T-helper 2 cell treated with Interferon-gamma antibody and Interleukin-4, amounts not matched to agents 100 ng/mL and 5 ng/mL, for 36 hours (primary cell): ENCODE results near the gene NFKB1. TPM values are rescaled to one million over a fixed set of nuclear protein-coding genes. Genes with fewer than 3 reads are reported as not detected.

Source experiments
- intact Hi-C: fragments of 100-400 bp; cut with micrococcal nuclease; formaldehyde crosslinking; loops from one replicate; pipeline ENCODE4 v1.15.1; 2023
- total RNA-seq: library from RNA; stranded (reverse); gene quantifications from 2 replicates; pipeline ENCODE4 v1.2.3, GENCODE V29; 2022

Gene NFKB1
- total RNA-seq, 1 donor from 2014 or later: 141 TPM

DNA sequence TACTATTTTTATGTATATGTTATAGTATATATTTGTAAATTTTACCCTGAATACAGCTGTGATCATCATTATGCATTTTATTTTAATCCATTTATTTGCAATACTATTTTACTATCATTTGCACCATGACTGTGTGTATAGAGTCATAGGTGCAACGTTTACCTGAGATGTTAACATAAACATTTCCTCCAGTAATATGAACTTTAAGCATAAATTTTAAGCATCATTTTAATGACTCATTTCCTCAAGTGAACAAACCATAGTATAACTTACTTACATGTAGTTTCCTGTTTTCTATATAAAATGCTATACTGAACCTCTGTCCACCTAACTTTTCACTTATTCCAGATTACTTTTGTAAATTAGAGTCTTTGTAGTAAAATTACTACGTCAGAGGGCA, 92.8 kb downstream of the NFKB1 start:
- intact Hi-C loops: loop anchor here (1.0 kb wide), 1 partner anchor 8 kb away; no protein-coding TSS in a partner anchor

DNA sequence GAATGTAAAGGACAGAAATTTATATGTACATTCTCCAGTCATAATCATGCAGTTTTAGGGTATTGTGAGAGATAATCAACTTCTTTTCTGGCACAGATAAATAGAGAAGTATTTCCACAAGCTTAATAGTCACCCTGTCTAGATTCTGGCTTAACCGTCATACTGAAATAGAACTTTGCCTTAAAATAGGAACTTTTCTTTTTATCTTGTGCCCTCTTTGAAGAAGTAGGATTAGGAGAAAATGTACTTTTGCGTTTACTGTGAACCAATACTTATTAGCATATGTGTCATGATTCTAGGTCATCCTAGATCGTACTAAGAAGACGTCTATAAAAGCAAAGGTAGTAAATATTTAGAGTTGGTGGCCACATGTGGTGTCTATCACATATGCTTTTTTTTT, 95.4 kb downstream of the NFKB1 start:
- intact Hi-C loops: no loop called here

- intact Hi-C loops: loop anchor here (1.0 kb wide), 3 partner anchors 15 to 94 kb away; no protein-coding TSS in a partner anchor
Measured at GRCh38 chr4:102598086-102598761, 97.1 kb downstream of the NFKB1 start.

- intact Hi-C loops: loop anchor here (1.0 kb wide), 3 partner anchors 14 to 95 kb away; no protein-coding TSS in a partner anchor
Measured at GRCh38 chr4:102598762-102599374, 97.7 kb downstream of the NFKB1 start.

GRCh38 chr4:102599455-102599854, 98.3 kb downstream of the NFKB1 start:
- intact Hi-C loops: no loop called here

DNA sequence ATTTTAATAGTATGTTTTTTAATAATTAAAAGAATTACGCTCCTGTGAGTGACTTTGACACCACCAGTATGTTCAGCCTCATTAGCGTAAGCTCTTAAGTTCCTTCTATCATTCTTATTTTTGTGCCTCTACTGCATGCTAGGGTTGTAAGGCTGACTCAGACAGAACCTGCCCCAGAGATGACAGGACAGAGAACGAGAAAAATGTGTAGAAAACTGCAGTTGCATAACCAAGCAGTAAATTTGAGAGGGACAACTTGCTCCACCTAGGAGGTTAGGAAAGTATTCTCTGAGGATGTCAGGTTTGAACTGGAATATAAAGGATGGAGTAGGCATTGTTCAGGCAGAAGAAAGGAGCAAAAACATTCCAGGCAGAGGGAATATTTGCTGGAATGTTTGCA, 98.7 kb downstream of the NFKB1 start:
- intact Hi-C loops: no loop called here

DNA sequence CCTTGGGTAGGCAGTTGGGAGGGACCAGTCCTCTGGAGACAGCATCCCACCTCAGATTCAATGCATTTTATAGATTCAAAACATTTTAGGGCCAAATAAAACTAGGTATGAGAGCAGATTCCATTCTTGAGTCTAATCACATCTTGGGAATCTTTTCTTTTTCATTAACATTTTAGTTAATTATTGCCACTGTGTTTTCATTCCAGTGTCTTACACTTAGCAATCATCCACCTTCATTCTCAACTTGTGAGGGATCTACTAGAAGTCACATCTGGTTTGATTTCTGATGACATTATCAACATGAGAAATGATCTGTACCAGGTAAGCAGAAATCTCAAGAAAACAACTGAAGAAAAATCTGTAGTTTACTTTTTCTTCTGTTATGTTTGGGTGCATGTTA, 99.5 kb downstream of the NFKB1 start:
- intact Hi-C loops: no loop called here

DNA sequence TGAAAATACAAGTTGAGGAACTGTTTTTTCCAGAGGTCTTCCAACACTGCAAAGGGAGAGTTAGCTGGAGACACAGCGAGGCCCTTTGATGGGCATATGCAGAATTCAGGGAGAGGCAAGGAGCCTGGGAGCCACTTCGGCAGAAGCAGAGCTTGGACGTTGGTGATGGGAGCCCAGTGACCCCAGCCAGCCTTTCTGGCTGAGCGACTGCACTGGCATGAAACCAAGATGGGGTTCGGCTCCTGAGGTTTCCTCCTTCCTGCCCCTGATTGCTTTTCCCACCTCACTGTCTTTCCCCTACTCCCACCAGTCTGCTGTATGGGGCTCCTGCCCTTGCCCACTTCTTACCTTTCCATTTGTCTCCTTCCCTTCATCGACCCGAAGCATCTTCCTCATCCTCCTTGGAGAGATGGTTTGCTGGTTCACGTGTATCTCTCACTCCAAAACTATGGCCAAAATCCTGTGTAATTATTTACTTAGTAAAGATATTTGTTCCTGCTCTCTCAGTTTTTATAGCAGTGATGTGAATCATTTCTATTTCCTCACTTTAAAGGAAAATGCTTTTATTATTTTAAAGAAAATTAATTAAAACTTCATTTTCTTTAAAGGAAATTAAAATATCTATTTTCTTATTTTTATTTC, 100.5 kb downstream of the NFKB1 start:
- intact Hi-C loops: no loop called here

DNA sequence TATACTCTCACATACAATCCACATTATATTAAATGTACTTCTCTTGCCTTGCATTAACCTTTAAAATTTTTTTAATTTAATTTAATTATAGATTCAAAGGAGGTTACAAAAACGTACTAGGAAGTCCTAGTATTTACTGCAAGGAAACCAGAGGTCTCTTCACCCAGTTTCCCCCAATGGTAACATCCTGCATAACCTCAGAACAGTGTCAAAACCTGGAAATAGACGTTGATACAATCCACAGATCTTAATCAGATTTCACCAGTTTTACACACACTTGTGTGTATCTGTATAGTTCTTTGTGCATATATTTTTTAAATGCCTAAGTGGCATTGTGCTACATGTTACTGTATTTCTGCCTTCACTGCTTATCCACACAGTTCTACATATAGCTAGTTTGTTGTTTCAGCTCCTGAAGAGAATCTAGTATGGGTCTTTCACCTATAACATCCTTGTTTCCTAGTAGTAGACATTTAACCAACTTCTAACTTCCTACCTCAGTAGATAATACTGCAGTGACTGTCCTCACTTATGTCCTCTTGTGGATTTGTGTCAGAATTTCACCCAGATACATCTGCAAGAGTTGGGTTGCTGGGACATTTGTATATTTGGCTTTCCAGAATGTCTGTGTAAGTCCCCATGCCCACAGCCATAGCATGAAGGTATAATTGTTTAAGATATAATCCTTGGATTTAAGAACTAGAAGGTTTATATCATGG, 103.2 kb downstream of the NFKB1 start:
- intact Hi-C loops: loop anchor here (2.0 kb wide), 1 partner anchor 18 kb away; no protein-coding TSS in a partner anchor

GRCh38 chr4:102606261-102606660, 105.1 kb downstream of the NFKB1 start:
- intact Hi-C loops: no loop called here

GRCh38 chr4:102606846-102607450, 105.8 kb downstream of the NFKB1 start:
- intact Hi-C loops: no loop called here

DNA sequence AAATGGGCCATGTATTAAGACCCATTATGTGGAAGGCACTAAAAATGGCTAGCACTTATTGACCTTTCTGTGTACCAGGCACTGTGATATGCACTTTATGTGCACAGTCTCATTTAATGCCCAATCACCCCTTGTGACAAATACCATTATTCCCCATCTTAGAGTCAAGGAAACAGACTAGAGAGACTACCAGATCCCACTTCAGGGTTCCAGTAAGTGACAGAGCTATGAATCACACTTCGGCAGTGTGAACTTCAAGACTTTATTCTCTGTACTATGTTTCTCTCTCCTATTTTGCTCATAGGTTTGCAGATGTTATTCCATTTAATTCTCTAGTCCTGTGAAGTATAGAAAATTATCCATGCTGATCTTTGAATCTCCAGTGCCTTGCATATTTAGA, 107.0 kb downstream of the NFKB1 start:
- intact Hi-C loops: no loop called here

GRCh38 chr4:102610007-102610406, 108.8 kb downstream of the NFKB1 start:
- intact Hi-C loops: loop anchor here (5.0 to 10.0 kb wide), 3 partner anchors 45 to 217 kb away; partner anchors contain the start of gene UBE2D3

- intact Hi-C loops: loop anchor here (5.0 to 10.0 kb wide), 3 partner anchors 46 to 217 kb away; partner anchors contain the start of gene UBE2D3
Measured at GRCh38 chr4:102610476-102610875, 109.3 kb downstream of the NFKB1 start.

GRCh38 chr4:102612210-102612609, 111.1 kb downstream of the NFKB1 start:
- intact Hi-C loops: loop anchor here (2.0 to 10.0 kb wide), 5 partner anchors 47 to 267 kb away; partner anchors contain the start of genes NFKB1, SLC39A8 and UBE2D3

DNA sequence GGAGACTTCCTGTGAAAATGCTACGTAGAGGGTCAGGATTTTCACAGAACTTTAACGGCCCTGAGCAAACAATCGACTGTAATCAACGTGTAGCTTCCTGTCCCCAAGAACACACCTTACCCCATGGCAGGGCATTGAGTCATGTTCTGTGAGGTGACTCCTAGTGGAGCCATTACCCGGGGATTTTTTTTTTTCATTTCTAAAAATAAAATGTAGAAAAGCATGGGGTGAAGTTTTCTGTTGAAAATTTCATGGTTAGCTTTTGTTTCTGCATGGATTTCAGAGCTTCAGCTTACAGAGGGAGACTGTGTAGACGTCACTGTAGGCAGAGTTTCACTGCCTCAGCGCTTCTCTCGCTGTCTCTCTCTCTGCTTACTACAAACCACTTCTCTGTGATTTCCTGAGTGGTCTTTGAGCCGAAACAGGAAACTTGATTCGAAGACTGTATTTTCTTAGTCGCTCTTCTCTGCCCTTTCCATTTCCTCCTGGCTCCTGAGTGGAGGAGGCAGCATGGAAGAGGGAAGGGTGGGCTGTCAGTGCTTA, 111.7 kb downstream of the NFKB1 start:
- intact Hi-C loops: loop anchor here (1.0 to 10.0 kb wide), 6 partner anchors 15 to 268 kb away; partner anchors contain the start of genes NFKB1, SLC39A8 and UBE2D3

DNA sequence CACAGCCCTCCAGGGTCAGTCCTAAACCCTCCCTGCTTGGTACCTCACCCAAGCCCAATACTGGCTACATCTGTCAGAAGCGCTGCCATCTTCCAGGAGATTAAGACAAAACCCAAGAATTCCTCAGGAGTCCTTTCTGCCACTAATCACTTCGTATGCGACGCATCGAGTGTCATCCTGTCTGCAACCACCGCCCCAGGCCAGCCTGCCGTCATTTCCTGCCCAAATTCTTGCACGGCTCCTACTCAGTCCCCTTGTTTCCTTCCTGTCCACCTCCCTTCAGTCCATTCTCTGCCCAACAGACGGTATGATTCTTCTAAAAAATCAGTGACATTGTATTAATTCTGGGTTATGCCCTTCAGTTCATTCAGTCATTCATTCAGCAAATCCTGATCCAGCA, 113.6 kb downstream of the NFKB1 start:
- intact Hi-C loops: loop anchor here (5.0 to 10.0 kb wide), 3 partner anchors 50 to 212 kb away; partner anchors contain the start of gene UBE2D3

GRCh38 chr4:102616636-102617035, 115.5 kb downstream of the NFKB1 start:
- intact Hi-C loops: loop anchor here (1.0 to 10.0 kb wide), 2 partner anchors 9 to 52 kb away; no protein-coding TSS in a partner anchor

GRCh38 chr4:102619021-102619420, 117.9 kb downstream of the NFKB1 start:
- intact Hi-C loops: loop anchor here (10.0 kb wide), 1 partner anchor 54 kb away; no protein-coding TSS in a partner anchor
